ENCODE measurements around the gene PPCDC.

- TF ChIP-seq SUZ12 (IDR thresholded peaks at IDR 0.05) (no peak), FOXA1 (IDR thresholded peaks at IDR 0.05) (no peak), ZNF384 (IDR thresholded peaks at IDR 0.05) (no peak), NFRKB (IDR thresholded peaks at IDR 0.05) (no peak), FOXM1 (IDR thresholded peaks at IDR 0.05; ENCODE audit: borderline replicate concordance) (no peak), SP1 (IDR thresholded peaks at IDR 0.05) (no peak), BHLHE40 (IDR thresholded peaks at IDR 0.05; ENCODE audit: borderline replicate concordance) (no peak), PKNOX1 (IDR thresholded peaks at IDR 0.05) (no peak)
These were observed 11.2 kb downstream of the PPCDC start for GRCh38 chr15:75034615-75035014.

All from HEK293T (cell line).